Choroid plexus epithelial cell (primary cell): ENCODE data around the gene SCP2D1.
"Not testable (repeated sequence)": the region's sequence is repeated elsewhere in the genome, so short reads cannot be mapped to it uniquely, and the experiment has no call there.

Experiments
- DNase-seq: peaks from one replicate; pipeline ENCODE4 v3.0.0-alpha.2; 2010; ENCODE audit warnings: low read depth
- H3K4me3 ChIP-seq: 2 replicates; pipeline ENCODE4 v1.5.1; 2011; ENCODE audit warnings: low read depth, mild to moderate bottlenecking, control low read depth, low read length, moderate library complexity
- CTCF ChIP-seq: conservative IDR thresholded peaks from 2 replicates; pipeline ENCODE4 v1.5.1; 2011; ENCODE audit warnings: low read depth, mild to moderate bottlenecking, control low read depth, inconsistent platforms, low read length, moderate library complexity

Gene SCP2D1

DNA sequence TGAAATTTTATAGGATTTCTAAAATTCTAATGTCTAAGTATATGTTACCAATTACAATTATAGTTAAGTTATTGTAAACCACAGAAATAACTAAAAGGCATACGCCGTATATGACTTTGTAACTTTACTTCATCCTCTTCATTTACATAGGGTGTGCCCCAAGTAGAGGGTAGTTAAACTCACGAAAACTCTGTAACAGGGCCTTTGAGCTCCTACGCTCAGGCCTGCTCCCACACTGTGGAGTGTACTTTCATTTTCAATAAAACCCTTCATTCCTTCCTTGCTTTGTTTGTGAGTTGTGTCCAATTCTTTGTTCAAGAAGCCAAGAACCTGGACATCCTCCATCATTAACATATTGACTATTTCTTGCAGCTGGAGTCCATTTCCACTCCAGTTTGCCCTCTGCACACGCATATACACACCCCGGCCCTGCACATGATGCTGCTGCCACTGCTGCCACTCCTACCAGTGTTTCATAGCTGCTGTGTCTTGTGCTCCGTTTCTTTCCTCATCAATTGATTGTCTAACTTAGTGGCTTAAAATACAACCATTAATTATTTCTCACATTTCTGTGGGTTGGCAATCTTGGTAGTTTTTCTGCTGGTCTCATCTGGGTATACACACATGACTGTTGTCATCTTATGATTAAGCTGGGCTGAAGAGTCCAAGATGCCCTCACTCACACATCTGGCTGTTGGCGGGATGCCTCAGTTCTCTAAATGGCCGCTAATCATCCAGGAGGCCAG, 33.0 kb upstream of the SCP2D1 start:
- no peak for DNase-seq
- TF ChIP-seq CTCF = no peak
- H3K4me3 ChIP-seq = no peak overlapping the region

DNA sequence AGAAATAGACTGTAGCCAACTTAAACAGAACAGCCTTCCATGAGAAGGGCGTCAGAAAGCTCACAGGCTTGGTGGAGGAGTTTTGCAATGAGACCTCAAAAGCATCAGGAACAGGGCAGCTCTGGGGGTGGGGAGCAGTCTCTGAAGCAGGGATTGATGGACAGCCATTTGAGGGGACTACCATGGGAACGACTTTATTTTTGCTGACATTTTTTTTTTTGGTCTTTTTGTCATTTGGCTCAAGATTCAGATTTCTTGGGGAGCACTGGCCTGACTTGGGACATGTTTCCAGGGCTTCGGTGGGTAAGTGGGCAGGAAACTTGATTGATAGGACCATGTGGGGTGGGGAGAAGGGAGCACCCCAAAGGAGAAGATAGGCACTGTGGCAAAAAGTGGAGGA, 32.1 kb upstream of the SCP2D1 start:
- TF ChIP-seq CTCF = no peak
- no peak overlapping the region for H3K4me3 ChIP-seq
- no peak for DNase-seq

- TF ChIP-seq CTCF = no peak
- DNase-seq = no peak
- H3K4me3 ChIP-seq = no peak overlapping the region
These were observed 30.1 kb upstream of the SCP2D1 start for GRCh38 chr20:18783385-18783959.

- not testable (repeated sequence) for H3K4me3 ChIP-seq
These were observed 26.5 kb upstream of the SCP2D1 start for GRCh38 chr20:18787046-18787445.

DNA sequence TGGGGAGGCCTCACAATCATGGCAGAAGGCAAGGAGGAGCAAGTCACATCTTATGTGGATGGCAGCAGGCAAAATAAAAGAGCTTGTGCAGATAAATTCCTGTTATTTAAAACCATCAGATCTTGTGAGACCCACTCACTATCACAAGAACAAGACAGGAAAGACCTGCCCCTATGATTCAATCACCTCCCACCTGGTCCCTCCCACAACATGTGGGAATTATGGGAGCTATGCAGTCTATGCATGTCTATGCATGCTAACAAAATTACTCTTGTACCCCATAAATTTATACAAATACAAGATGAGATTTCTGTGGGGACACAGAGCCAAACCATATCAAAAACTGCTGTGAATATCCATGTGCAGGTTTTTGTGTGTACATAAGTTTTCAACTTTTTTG, 25.6 kb upstream of the SCP2D1 start:
- DNase-seq = no peak
- TF ChIP-seq CTCF = no peak
- H3K4me3 ChIP-seq = no peak overlapping the region

More at GRCh38 chr20:18787046-18787445, 26.5 kb upstream of the SCP2D1 start:
- DNase-seq = not testable (repeated sequence)

DNA sequence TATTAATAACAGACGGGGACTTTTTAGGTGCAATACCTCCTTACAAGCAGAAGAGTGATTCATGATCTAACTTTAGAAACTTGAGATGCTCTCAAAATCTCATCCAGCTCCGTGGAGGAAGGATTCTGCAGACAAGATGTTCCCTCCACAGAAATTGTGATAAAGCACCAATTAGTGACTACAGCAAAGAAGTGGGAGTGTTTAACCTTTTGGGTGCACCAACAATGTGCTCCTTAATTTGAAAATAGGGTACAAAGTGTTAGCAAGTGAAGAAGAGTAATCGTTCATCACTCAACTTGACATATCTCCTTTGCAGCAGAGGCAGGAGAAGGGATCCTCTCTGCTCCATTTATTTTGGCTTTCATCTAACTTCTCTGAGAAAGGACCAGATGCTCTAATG, 22.8 kb upstream of the SCP2D1 start:
- no peak for DNase-seq
- TF ChIP-seq CTCF = no peak
- no peak overlapping the region for H3K4me3 ChIP-seq

GRCh38 chr20:18793625-18794427, 19.8 kb upstream of the SCP2D1 start:
- H3K4me3 ChIP-seq = peak overlapping the region; percentile 74
- peak; percentile 92 for DNase-seq
- TF ChIP-seq CTCF = no peak
